ENCODE measurements around the gene ABCA13.

DNA sequence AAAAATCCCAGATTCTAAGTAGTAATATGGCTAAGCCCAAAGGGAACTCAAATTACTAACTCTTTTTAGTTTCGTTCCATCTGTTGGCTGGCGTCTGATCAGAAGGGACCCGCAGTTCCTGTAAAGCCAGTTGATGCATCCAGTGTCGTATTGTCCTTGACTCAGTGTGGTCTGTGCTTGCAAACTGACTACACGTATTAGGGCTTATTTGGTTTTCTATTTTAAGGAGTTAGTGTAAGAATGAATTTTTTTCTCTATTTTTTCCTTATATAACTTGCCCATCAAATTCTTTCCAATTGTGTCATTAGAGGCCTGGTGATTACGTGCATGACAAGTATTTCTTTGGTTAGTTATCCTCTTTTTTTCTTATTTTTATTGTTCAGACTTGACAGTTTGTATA is 9.7 kb downstream of the ABCA13 start:
- TF ChIP-seq POLR2AphosphoS5 (IDR thresholded peaks at IDR 0.05; ENCODE audit: borderline replicate concordance, low read depth, low read length) (no peak), EZH2 (IDR thresholded peaks at IDR 0.05) (no peak)
